A172 (cell line): Measurements from ENCODE around the gene RPL38. TPM values are rescaled to one million over a fixed set of nuclear protein-coding genes. Genes with fewer than 3 reads are reported as not detected.

Experiments used
- DNase-seq: peaks from one replicate; pipeline ENCODE4 v3.0.0-alpha.2; 2015; ENCODE audit warnings: low spot score
- total RNA-seq: library from RNA; depleted of rRNA; stranded (reverse); fragments of >200 nt; shearing (Covaris generic); gene quantifications from 2 replicates; pipeline ENCODE4 v1.2.3, GENCODE V29; 2014

Gene RPL38
- total RNA-seq, 1 experiment from 2014 or later, result 1,058 TPM

GRCh38 chr17:74210191-74211140 lies 7.0 kb downstream of the RPL38 start:
- DNase-seq, result peak; percentile 66

- DNase-seq, result no peak
Measured at GRCh38 chr17:74211141-74211911, 7.8 kb downstream of the RPL38 start.

- no peak for DNase-seq
Measured at GRCh38 chr17:74211912-74212208, 8.4 kb downstream of the RPL38 start.

GRCh38 chr17:74212209-74212912 lies 8.9 kb downstream of the RPL38 start:
- no peak for DNase-seq

- DNase-seq, result peak; percentile 78
Measured at GRCh38 chr17:74212913-74213791, 9.7 kb downstream of the RPL38 start, which contains the start of gene TTYH2. TTYH2 (plus strand) TSS chr17:74213571; CDS start chr17:74213588, 17 bp downstream.

GRCh38 chr17:74213861-74214391 lies 10.4 kb downstream of the RPL38 start:
- DNase-seq, result no peak

GRCh38 chr17:74214484-74215341 lies 11.2 kb downstream of the RPL38 start:
- no peak for DNase-seq

GRCh38 chr17:74215342-74215727 lies 11.9 kb downstream of the RPL38 start:
- no peak for DNase-seq

- DNase-seq, result no peak
Measured at GRCh38 chr17:74216505-74216904, 13.0 kb downstream of the RPL38 start.

- DNase-seq, result no peak
Measured at GRCh38 chr17:74217037-74217730, 13.7 kb downstream of the RPL38 start.

- no peak for DNase-seq
Measured at GRCh38 chr17:74217888-74218287, 14.4 kb downstream of the RPL38 start.

- no peak for DNase-seq
Measured at GRCh38 chr17:74218436-74218835, 15.0 kb downstream of the RPL38 start.

- no peak for DNase-seq
Measured at GRCh38 chr17:74219576-74220133, 16.2 kb downstream of the RPL38 start.

GRCh38 chr17:74220219-74220618 lies 16.7 kb downstream of the RPL38 start:
- no peak for DNase-seq

GRCh38 chr17:74220946-74221818 lies 17.7 kb downstream of the RPL38 start:
- DNase-seq, result no peak

- DNase-seq, result no peak
Measured at GRCh38 chr17:74222399-74222798, 18.9 kb downstream of the RPL38 start.

GRCh38 chr17:74223901-74224300 lies 20.4 kb downstream of the RPL38 start:
- no peak for DNase-seq
